Caco-2 (cell line): ENCODE results near the gene FAU. TPM values are rescaled to one million over a fixed set of nuclear protein-coding genes. Genes with fewer than 3 reads are reported as not detected.

ENCODE experiments used
- BruUV-seq: library from RNA; stranded (reverse); fragments of 400-500 nt; replicated peaks from 2 replicates; lab custom pipeline; 2021; lab: Mats Ljungman, UMichigan
- CTCF ChIA-PET: fragments of 300-600 bp; sonication (Branson Sonifier 250); formaldehyde crosslinking; loops from one replicate; lab custom pipeline; 2022; ENCODE audit warnings: antibody characterized with exemption; lab: Charles Lee
- POLR2A ChIA-PET: fragments of 300-600 bp; sonication (Branson Sonifier 250); formaldehyde crosslinking; loops from one replicate; lab custom pipeline; 2022; ENCODE audit warnings: antibody characterized with exemption; lab: Charles Lee
- DNase-seq, 2 experiments: peaks; one replicate each; pipeline versions ENCODE4 v3.0.0 to v3.0.0-alpha.2; 2020 to 2022
- H3K27me3 ChIP-seq: replicated peaks from 2 replicates; pipeline ENCODE4 v1.6.0; 2011; ENCODE audit warnings: low read length; ENCODE audit not compliant: control insufficient read depth, insufficient read depth
- H3K36me3 ChIP-seq: 2 replicates; pipeline ENCODE4 v1.5.1; 2011; ENCODE audit warnings: low read length; ENCODE audit not compliant: control insufficient read depth, insufficient read depth
- H3K4me1 ChIP-seq: fragments of 250-450 bp; sonication (Bioruptor Pico); 2 replicates; pipeline ENCODE4 v1.5.1; 2020; ENCODE audit warnings: mild to moderate bottlenecking
- H3K4me3 ChIP-seq: 2 replicates; pipeline ENCODE4 v1.5.1; 2011; ENCODE audit warnings: low read depth, mild to moderate bottlenecking, control low read depth, low read length
- H3K9me3 ChIP-seq: fragments of 250-450 bp; sonication (Bioruptor Pico); 2 replicates; pipeline ENCODE4 v1.5.1; 2020; ENCODE audit warnings: mild to moderate bottlenecking, moderate library complexity
- H3K27ac Mint-ChIP-seq: one replicate; pipeline ENCODE4 v1.8.0; 2022; ENCODE audit warnings: mixed read lengths; ENCODE audit not compliant: unreplicated experiment
- H3K27me3 Mint-ChIP-seq: one replicate; pipeline ENCODE4 v1.8.0; 2022; ENCODE audit warnings: mixed read lengths; ENCODE audit not compliant: insufficient read depth, unreplicated experiment
- H3K36me3 Mint-ChIP-seq: one replicate; pipeline ENCODE4 v1.8.0; 2022; ENCODE audit warnings: mild to moderate bottlenecking, mixed read lengths; ENCODE audit not compliant: insufficient read depth, unreplicated experiment
- H3K4me1 Mint-ChIP-seq: one replicate; pipeline ENCODE4 v1.8.0; 2022; ENCODE audit warnings: low read depth, mixed read lengths; ENCODE audit not compliant: unreplicated experiment
- H3K4me3 Mint-ChIP-seq: one replicate; pipeline ENCODE4 v1.8.0; 2022; ENCODE audit warnings: mild to moderate bottlenecking, moderate library complexity, mixed read lengths; ENCODE audit not compliant: unreplicated experiment
- H3K9me3 Mint-ChIP-seq: one replicate; pipeline ENCODE4 v1.8.0; 2022; ENCODE audit warnings: mixed read lengths; ENCODE audit not compliant: unreplicated experiment
- intact Hi-C: fragments of 100-400 bp; cut with micrococcal nuclease; formaldehyde crosslinking; loops from one replicate; pipeline ENCODE4 v1.10.0; 2022; ENCODE audit not compliant: unreplicated experiment
- total RNA-seq: library from RNA; stranded (reverse); gene quantifications from 2 replicates; pipeline ENCODE4 v1.2.3, GENCODE V29; 2022
- TF ChIP-seq, protein P1 (sequence below), 2 experiments: fragments of 200-600 bp in 1 of 2; IDR thresholded peaks; 1 replicate in 1 of 2; 2 replicates in 1 of 2; pipeline versions ENCODE4 v1.5.1 to v1.8.0; 2011 to 2022; ENCODE audit warnings: antibody characterized with exemption in 1 of 2, control low read depth in 1 of 2, inconsistent platforms in 1 of 2, low read depth in 1 of 2, low read length in 1 of 2, mild to moderate bottlenecking in 1 of 2, moderate library complexity in 1 of 2; ENCODE audit not compliant: insufficient read depth in 1 of 2, severe bottlenecking in 1 of 2, unreplicated experiment in 1 of 2

The FAU gene
- total RNA-seq, 1 experiment from 2014 or later, result 918 TPM

DNA sequence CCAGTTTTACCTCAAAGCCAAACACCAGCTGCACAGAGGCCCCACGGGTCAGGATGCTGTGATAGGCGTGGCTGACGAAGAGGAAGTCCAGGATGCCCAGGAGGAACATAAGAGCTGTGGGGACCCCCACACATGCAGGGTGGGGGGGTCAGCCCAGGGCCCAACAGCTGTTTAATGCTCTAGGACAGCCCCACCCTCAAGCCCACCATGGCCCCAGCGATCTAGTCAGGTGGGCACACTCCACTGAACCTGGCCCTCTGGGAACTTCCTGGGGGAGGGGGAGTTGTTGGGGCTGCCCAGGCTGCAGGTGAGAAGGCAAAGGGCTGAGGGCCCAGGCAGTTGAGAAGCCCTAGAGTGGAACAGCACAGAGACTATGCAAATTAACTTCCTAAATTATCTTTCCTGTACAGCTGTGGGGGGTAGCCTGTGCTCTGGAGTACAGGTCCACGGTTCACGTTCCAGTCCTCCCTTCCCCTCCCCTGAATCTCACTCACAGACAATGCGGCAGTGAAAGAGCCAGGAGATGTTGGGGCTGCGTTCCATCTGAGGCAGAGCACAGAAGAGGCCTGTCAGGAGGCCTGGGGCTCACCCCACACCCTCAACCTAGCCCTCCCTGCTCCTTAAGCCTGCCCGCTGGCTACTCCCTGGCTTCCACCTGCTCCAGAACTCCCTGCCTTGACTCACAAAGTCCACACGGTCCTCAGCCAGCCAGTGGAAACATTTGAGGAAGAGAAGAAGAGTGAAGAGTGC lies 10.5 kb upstream of the FAU start:
- Mint-ChIP-seq H3K27me3 (no peaks in the 10 kb centered on the region), H3K4me3 (peak overlapping the region; percentile 93), H3K9me3 (no peaks in the 10 kb centered on the region), H3K4me1 (peaks cover 8% of the 10 kb centered on the region), H3K27ac (no peak overlapping the region), H3K36me3 (peaks cover 62% of the 10 kb centered on the region)
- Histone ChIP-seq H3K4me1 (0 out of 2 replicates have a peak, but pooled peaks cover 5% of the 10 kb centered on the region), H3K9me3 (no peaks in the 10 kb centered on the region), H3K27me3 (no peaks in the 10 kb centered on the region), H3K4me3 (no peak overlapping the region), H3K36me3 (peaks cover 7% of the 10 kb centered on the region)
- ChIA-PET CTCF (no interaction called here), POLR2A (interaction anchor here (0.5 to 2.1 kb wide), 2 partner anchors 10 to 827 kb away, joined by 4 to 10 read pairs; partner anchors contain the start of genes ESRRA, FAU and MRPL49)
- TF ChIP-seq, protein P1, sequence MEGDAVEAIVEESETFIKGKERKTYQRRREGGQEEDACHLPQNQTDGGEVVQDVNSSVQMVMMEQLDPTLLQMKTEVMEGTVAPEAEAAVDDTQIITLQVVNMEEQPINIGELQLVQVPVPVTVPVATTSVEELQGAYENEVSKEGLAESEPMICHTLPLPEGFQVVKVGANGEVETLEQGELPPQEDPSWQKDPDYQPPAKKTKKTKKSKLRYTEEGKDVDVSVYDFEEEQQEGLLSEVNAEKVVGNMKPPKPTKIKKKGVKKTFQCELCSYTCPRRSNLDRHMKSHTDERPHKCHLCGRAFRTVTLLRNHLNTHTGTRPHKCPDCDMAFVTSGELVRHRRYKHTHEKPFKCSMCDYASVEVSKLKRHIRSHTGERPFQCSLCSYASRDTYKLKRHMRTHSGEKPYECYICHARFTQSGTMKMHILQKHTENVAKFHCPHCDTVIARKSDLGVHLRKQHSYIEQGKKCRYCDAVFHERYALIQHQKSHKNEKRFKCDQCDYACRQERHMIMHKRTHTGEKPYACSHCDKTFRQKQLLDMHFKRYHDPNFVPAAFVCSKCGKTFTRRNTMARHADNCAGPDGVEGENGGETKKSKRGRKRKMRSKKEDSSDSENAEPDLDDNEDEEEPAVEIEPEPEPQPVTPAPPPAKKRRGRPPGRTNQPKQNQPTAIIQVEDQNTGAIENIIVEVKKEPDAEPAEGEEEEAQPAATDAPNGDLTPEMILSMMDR (IDR thresholded peaks at IDR 0.05; ENCODE audit: insufficient read depth in 1 of 2, low read depth in 1 of 2, low read length in 1 of 2, severe bottlenecking in 1 of 2, unreplicated experiment in 1 of 2), result no peak
- intact Hi-C loops, result no loop called here
- BruUV-seq, result no TSS peak
- DNase-seq, result no peak

DNA sequence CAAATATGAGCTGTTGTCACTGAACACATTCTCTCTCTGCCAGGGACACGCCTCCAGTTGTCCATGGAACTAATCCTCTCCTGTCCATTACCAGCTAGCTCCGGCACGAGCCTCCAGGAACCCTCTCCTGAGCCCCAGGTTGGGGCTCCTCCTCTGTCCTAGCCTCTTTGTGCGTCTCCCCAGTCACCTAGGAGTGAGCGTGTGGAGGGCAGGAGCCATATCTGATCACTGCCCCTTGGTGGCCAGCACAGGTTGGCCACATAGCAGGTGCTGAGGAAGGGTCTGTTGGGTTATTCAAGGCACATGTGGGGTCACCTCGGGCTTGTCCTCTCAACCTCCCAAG lies 9.9 kb upstream of the FAU start:
- Histone ChIP-seq H3K9me3 (no peaks in the 10 kb centered on the region), H3K27me3 (no peaks in the 10 kb centered on the region), H3K4me3 (no peak overlapping the region), H3K36me3 (peaks cover 7% of the 10 kb centered on the region), H3K4me1 (0 out of 2 replicates have a peak, but pooled peaks cover 5% of the 10 kb centered on the region)
- no TSS peak for BruUV-seq
- Mint-ChIP-seq H3K9me3 (no peaks in the 10 kb centered on the region), H3K27me3 (no peaks in the 10 kb centered on the region), H3K4me3 (no peak overlapping the region), H3K36me3 (peaks cover 67% of the 10 kb centered on the region), H3K4me1 (peaks cover 8% of the 10 kb centered on the region), H3K27ac (no peak overlapping the region)
- CTCF ChIA-PET, result no interaction called here
- intact Hi-C loops, result no loop called here
- POLR2A ChIA-PET, result interaction anchor here (0.5 to 2.1 kb wide), 2 partner anchors 10 to 826 kb away, joined by 4 to 10 read pairs; partner anchors contain the start of genes ESRRA, FAU and MRPL49
- TF ChIP-seq, protein P1 (IDR thresholded peaks at IDR 0.05; ENCODE audit: insufficient read depth in 1 of 2, low read depth in 1 of 2, low read length in 1 of 2, severe bottlenecking in 1 of 2, unreplicated experiment in 1 of 2), result no peak
- peak in 1 of 2 experiments; percentile 25 for DNase-seq

DNA sequence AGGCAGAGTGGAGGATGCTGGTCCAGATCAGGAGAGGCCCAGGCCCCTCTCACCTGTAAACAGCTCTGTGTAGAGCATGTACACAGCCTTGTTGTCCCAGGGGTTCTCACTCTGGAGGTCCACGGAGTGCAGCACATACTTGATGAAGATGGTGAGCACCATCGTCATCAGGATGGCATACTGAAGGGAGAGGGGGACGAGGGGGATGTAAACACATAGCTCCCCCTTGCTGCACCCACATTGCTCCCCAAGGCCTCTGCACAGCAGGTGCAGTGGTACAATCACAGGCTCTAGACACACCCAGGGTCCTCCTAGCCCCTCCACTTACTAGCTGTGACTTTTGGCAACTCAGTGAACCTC lies 9.5 kb upstream of the FAU start:
- TF ChIP-seq, protein P1 (IDR thresholded peaks at IDR 0.05; ENCODE audit: insufficient read depth in 1 of 2, low read depth in 1 of 2, low read length in 1 of 2, severe bottlenecking in 1 of 2, unreplicated experiment in 1 of 2), result no peak
- ChIA-PET CTCF (no interaction called here), POLR2A (interaction anchor here (2.1 kb wide), 1 partner anchor 9 kb away, joined by 10 read pairs; the partner anchor contains the start of genes FAU and MRPL49)
- DNase-seq, result peak in 1 of 2 experiments; percentile 25
- Histone ChIP-seq H3K36me3 (peaks cover 7% of the 10 kb centered on the region), H3K4me1 (0 out of 2 replicates have a peak, but pooled peaks cover 5% of the 10 kb centered on the region), H3K9me3 (no peaks in the 10 kb centered on the region), H3K27me3 (no peaks in the 10 kb centered on the region), H3K4me3 (no peak overlapping the region)
- no TSS peak for BruUV-seq
- H3K4me1 Mint-ChIP-seq, result peaks cover 8% of the 10 kb centered on the region
- H3K9me3 Mint-ChIP-seq, result no peaks in the 10 kb centered on the region
- no peak overlapping the region for H3K4me3 Mint-ChIP-seq
- no peaks in the 10 kb centered on the region for H3K27me3 Mint-ChIP-seq
- H3K27ac Mint-ChIP-seq, result no peak overlapping the region
- intact Hi-C loops, result no loop called here
- H3K36me3 Mint-ChIP-seq, result peaks cover 72% of the 10 kb centered on the region
